IMR-90 (cell line): ENCODE results near the gene AUTS2. TPM values are rescaled to one million over a fixed set of nuclear protein-coding genes. Genes with fewer than 3 reads are reported as not detected.

ENCODE experiments used
- ATAC-seq: fragments of 200-7000 bp; cut with Tn5 transposase; 2 replicates; pipeline ENCODE4 v1.9.1; 2020; ENCODE audit warnings: low read depth, mild to moderate bottlenecking, moderate library complexity
- BruUV-seq: library from RNA; stranded (reverse); fragments of 400-500 nt; replicated peaks from 2 replicates; lab custom pipeline; 2021; lab: Mats Ljungman, UMichigan
- CTCF ChIA-PET: fragments of 300-600 bp; formaldehyde crosslinking; extraction: SDS; loops from one replicate; lab custom pipeline; 2021; ENCODE audit warnings: antibody characterized with exemption; lab: Yijun Ruan, JAX
- POLR2A ChIA-PET: fragments of 300-600 bp; sonication (Branson Sonifier 250); formaldehyde crosslinking; loops from one replicate; lab custom pipeline; 2022; ENCODE audit warnings: antibody characterized with exemption; ENCODE audit not compliant: unreplicated experiment; lab: Charles Lee
- DNase-seq: peaks from one replicate; pipeline ENCODE4 v3.0.0; 2013
- H2AFZ ChIP-seq: replicated peaks from 2 replicates; pipeline ENCODE3; 2013; ENCODE audit warnings: low read length, mild to moderate bottlenecking; ENCODE audit not compliant: poor library complexity
- H2AK5ac ChIP-seq: 2 replicates; pipeline ENCODE4 v1.6.1; 2013; ENCODE audit warnings: low read depth, low read length, inconsistent platforms
- H2AK9ac ChIP-seq: replicated peaks from 2 replicates; pipeline ENCODE3; 2013; ENCODE audit warnings: mild to moderate bottlenecking, low read depth, low read length, moderate library complexity; ENCODE audit not compliant: poor library complexity
- H2BK120ac ChIP-seq: 2 replicates; pipeline ENCODE4 v1.6.1; 2013; ENCODE audit warnings: low read depth, low read length, inconsistent platforms
- H2BK15ac ChIP-seq: 3 replicates; pipeline ENCODE4 v1.6.1; 2013; ENCODE audit warnings: low read depth, low read length, inconsistent platforms
- H2BK20ac ChIP-seq: 2 replicates; pipeline ENCODE4 v1.6.1; 2013; ENCODE audit warnings: low read depth, mild to moderate bottlenecking, inconsistent platforms, low read length, moderate library complexity
- H2BK5ac ChIP-seq: 2 replicates; pipeline ENCODE4 v1.6.1; 2013; ENCODE audit warnings: mild to moderate bottlenecking, low read depth, low read length, inconsistent platforms; ENCODE audit not compliant: poor library complexity, severe bottlenecking
- H3K14ac ChIP-seq: replicated peaks from 2 replicates; pipeline ENCODE4 v1.6.1; 2013; ENCODE audit warnings: low read depth, low read length, inconsistent platforms
- H3K18ac ChIP-seq: 2 replicates; pipeline ENCODE4 v1.6.1; 2013; ENCODE audit warnings: low read depth, low read length, control low read depth
- H3K23ac ChIP-seq: 2 replicates; pipeline ENCODE4 v1.6.1; 2013; ENCODE audit warnings: low read depth, low read length, inconsistent platforms
- H3K27ac ChIP-seq: 2 replicates; pipeline ENCODE4 v1.5.1; 2013; ENCODE audit warnings: mild to moderate bottlenecking, control low read depth, low read length; ENCODE audit not compliant: insufficient read depth
- H3K27me3 ChIP-seq: 2 replicates; pipeline ENCODE4 v1.6.1; 2013; ENCODE audit warnings: low read length; ENCODE audit not compliant: control insufficient read depth, insufficient read depth
- H3K36me3 ChIP-seq: 2 replicates; pipeline ENCODE4 v1.6.1; 2013; ENCODE audit warnings: low read length, mixed read lengths; ENCODE audit not compliant: control insufficient read depth, insufficient read depth
- H3K4ac ChIP-seq: 2 replicates; pipeline ENCODE4 v1.6.1; 2013; ENCODE audit warnings: low read depth, low read length, inconsistent platforms
- H3K4me1 ChIP-seq: 2 replicates; pipeline ENCODE4 v1.6.1; 2013; ENCODE audit warnings: low read length, mixed read lengths; ENCODE audit not compliant: control insufficient read depth, insufficient read depth
- H3K4me2 ChIP-seq: 2 replicates; pipeline ENCODE4 v1.6.1; 2013; ENCODE audit warnings: low read depth, mild to moderate bottlenecking, control low read depth, low read length, moderate library complexity
- H3K4me3 ChIP-seq: 2 replicates; pipeline ENCODE4 v1.5.1; 2013; ENCODE audit warnings: low read depth, mild to moderate bottlenecking, control low read depth, low read length, moderate library complexity; ENCODE audit not compliant: insufficient read depth
- H3K56ac ChIP-seq: 2 replicates; pipeline ENCODE4 v1.6.1; 2013; ENCODE audit warnings: low read length, inconsistent platforms; ENCODE audit not compliant: insufficient read depth; ENCODE audit errors: extremely low read depth
- H3K79me1 ChIP-seq, 2 experiments: 2 replicates each; pipeline ENCODE4 v1.6.1; 2013; ENCODE audit warnings: low read length in 2 of 2, inconsistent platforms in 1 of 2, low read depth in 1 of 2
- H3K9ac ChIP-seq: 2 replicates; pipeline ENCODE4 v1.6.1; 2013; ENCODE audit warnings: low read depth, low read length, control low read depth
- H3K9me1 ChIP-seq: 2 replicates; pipeline ENCODE4 v1.6.1; 2013; ENCODE audit warnings: low read length, inconsistent platforms; ENCODE audit not compliant: insufficient read depth
- H3K9me3 ChIP-seq: 2 replicates; pipeline ENCODE4 v1.6.1; 2013; ENCODE audit warnings: low read length; ENCODE audit not compliant: control insufficient read depth, insufficient read depth
- H4K20me1 ChIP-seq: 2 replicates; pipeline ENCODE4 v1.6.1; 2013; ENCODE audit warnings: low read length, inconsistent platforms; ENCODE audit not compliant: insufficient read depth
- H4K5ac ChIP-seq: 2 replicates; pipeline ENCODE4 v1.6.1; 2013; ENCODE audit warnings: mild to moderate bottlenecking, low read depth, low read length, control low read depth
- H4K8ac ChIP-seq, 2 experiments: 2 replicates each; pipeline ENCODE4 v1.6.1; 2013; ENCODE audit warnings: low read depth in 2 of 2, low read length in 2 of 2, control low read depth in 1 of 2, inconsistent platforms in 1 of 2
- H4K91ac ChIP-seq: 2 replicates; pipeline ENCODE4 v1.6.1; 2013; ENCODE audit warnings: low read depth, low read length, inconsistent platforms; ENCODE audit not compliant: insufficient read depth
- CHD1 ChIP-seq: IDR thresholded peaks from 2 replicates; pipeline ENCODE4 v1.6.1; 2012; ENCODE audit warnings: low read depth, low read length, improper control_type of control experiment
- CTCF ChIP-seq: conservative IDR thresholded peaks from 2 replicates; pipeline ENCODE4 v1.5.1; 2012; ENCODE audit warnings: mild to moderate bottlenecking, low read depth, low read length, improper control_type of control experiment
- MAFK ChIP-seq: IDR thresholded peaks from 2 replicates; pipeline ENCODE4 v1.6.1; 2012; ENCODE audit warnings: low read depth, low read length, improper control_type of control experiment
- MXI1 ChIP-seq: IDR thresholded peaks from 2 replicates; pipeline ENCODE4 v1.6.1; 2012; ENCODE audit warnings: low read depth, mild to moderate bottlenecking, low read length, moderate library complexity, borderline replicate concordance
- WGBS, 2 experiments: methylation state at CpG; one replicate each; pipeline versions ENCODE4 v1.1.5 to v1.1.7; 2013; ENCODE audit warnings: missing lambda C conversion rate in 2 of 2; ENCODE audit not compliant: insufficient read length in 1 of 2; ENCODE audit errors: extremely low coverage in 2 of 2; 5-methylcytosine and 5-hydroxymethylcytosine counted together
- dilution Hi-C: fragments of 300-500 bp; cut with HindIII; formaldehyde crosslinking; loops from one replicate; pipeline ENCODE4 v1.14.3; 2018; ENCODE audit warnings: low sequenced_read_pairs; ENCODE audit not compliant: unreplicated experiment
- in situ Hi-C: fragments of 300-500 bp; cut with MboI; formaldehyde crosslinking; loops from 3 replicates; pipeline ENCODE4 v1.14.3; 2019; ENCODE audit warnings: low sequenced_read_pairs, inconsistent platforms, mixed read lengths
- intact Hi-C: fragments of 100-400 bp; cut with micrococcal nuclease; formaldehyde crosslinking; loops from 2 replicates; pipeline ENCODE4 v1.10.0; 2022
- polyA plus RNA-seq, 3 experiments: library from polyadenylated mRNA; depleted of rRNA; stranded (reverse); fragments of >200 nt; gene quantifications; 2 replicates each; pipeline ENCODE4 v1.2.3, GENCODE V29; 2012; ENCODE audit warnings: low replicate concordance in 1 of 3
- total RNA-seq: library from RNA; depleted of rRNA; stranded (reverse); fragments of >200 nt; gene quantifications from 2 replicates; pipeline ENCODE4 v1.2.3, GENCODE V29; 2012

The AUTS2 gene
- total and polyA plus RNA-seq, 2 of the 4 experiments (the other 2 are of a cell fraction), result 0.90 to 3.0 TPM

GRCh38 chr7:70371652-70372051, 773.4 kb downstream of the AUTS2 start:
- dilution Hi-C loops, result no loop called here
- H3K27ac ChIP-seq, result no peak overlapping the region
- H3K4ac ChIP-seq, result no peak overlapping the region

More at GRCh38 chr7:70371652-70372051, 773.4 kb downstream of the AUTS2 start:
- Histone ChIP-seq H3K4me3 (no peak overlapping the region), H4K8ac (no peak overlapping the region), H2BK120ac (no peak overlapping the region), H3K9me3 (no peaks in the 10 kb centered on the region), H4K20me1 (no peaks in the 10 kb centered on the region), H3K27me3 (no peaks in the 10 kb centered on the region), H2AK9ac (no peak overlapping the region), H3K14ac (no peak overlapping the region), H3K4me2 (no peak overlapping the region), H3K23ac (no peak overlapping the region), H3K4me1 (no peaks in the 10 kb centered on the region), H3K18ac (no peak overlapping the region), H2BK5ac (no peak overlapping the region), H3K9me1 (no peaks in the 10 kb centered on the region), H3K56ac (no peak overlapping the region), H4K5ac (no peak overlapping the region), H2BK15ac (no peak overlapping the region), H3K79me1 (no peaks in the 10 kb centered on the region), H2BK20ac (no peak overlapping the region), H3K9ac (no peak overlapping the region), H2AFZ (no peak overlapping the region), H3K36me3 (no peaks in the 10 kb centered on the region), H2AK5ac (no peak overlapping the region), H4K91ac (no peak overlapping the region)
- ChIA-PET CTCF (no interaction called here), POLR2A (no interaction called here)
- in situ Hi-C loops, result no loop called here
- intact Hi-C loops, result no loop called here
- TF ChIP-seq CTCF (no peak), MAFK (no peak), MXI1 (no peak), CHD1 (no peak)
- DNase-seq (no peak), ATAC-seq (no peak)
- no CpG with 5 or more reads among the region's 1 CpG for WGBS, 2 experiments
- BruUV-seq, result no TSS peak
